Upper lobe of right lung (tissue), 1 donor: Measurements from ENCODE around the gene SPNS3. TPM values are rescaled to one million over a fixed set of nuclear protein-coding genes. Genes with fewer than 3 reads are reported as not detected.

Experiments
- ATAC-seq: fragments of 200-7000 bp; cut with Tn5 transposase; one replicate; pipeline ENCODE4 v1.9.1; 2020; ENCODE audit warnings: mild to moderate bottlenecking, moderate library complexity
- DNase-seq: peaks from one replicate; pipeline ENCODE4 v3.0.0-alpha.2; 2020
- H3K27ac ChIP-seq: fragments of 200-600 bp; one replicate; pipeline ENCODE4 v1.8.0; 2022
- H3K27me3 ChIP-seq: fragments of 200-600 bp; one replicate; pipeline ENCODE4 v1.8.0; 2022; ENCODE audit warnings: mild to moderate bottlenecking
- H3K36me3 ChIP-seq: fragments of 200-600 bp; one replicate; pipeline ENCODE4 v1.8.0; 2022
- H3K4me1 ChIP-seq: fragments of 200-600 bp; one replicate; pipeline ENCODE4 v1.8.0; 2022
- H3K4me3 ChIP-seq: fragments of 200-600 bp; one replicate; pipeline ENCODE4 v1.8.0; 2022; ENCODE audit warnings: mild to moderate bottlenecking
- H3K9me3 ChIP-seq: fragments of 200-600 bp; one replicate; pipeline ENCODE4 v1.8.0; 2022
- intact Hi-C: fragments of 100-400 bp; cut with DNase I; formaldehyde crosslinking; loops from one replicate; pipeline ENCODE4 v1.11.0; 2022
- total RNA-seq: library from RNA; stranded (reverse); fragmentation: NEBNext Ultra II Directional; extraction: Animal tissue kit (Norgen Biotek cat#: 25700); gene quantifications from one replicate; pipeline ENCODE4 v1.2.1, GENCODE V29; 2021
- TF ChIP-seq, protein P1 (sequence below): fragments of 200-600 bp; IDR thresholded peaks from one replicate; pipeline ENCODE4 v1.8.0; 2022; ENCODE audit warnings: antibody characterized with exemption
- donor health status: DM: no; HTN: yes; CAD: no; lungs with severe emphysema.

The SPNS3 gene
- total RNA-seq, 1 donor from 2014 or later, result 0.87 TPM

GRCh38 chr17:4469552-4469951, 35.8 kb downstream of the SPNS3 start:
- TF ChIP-seq, protein P1, sequence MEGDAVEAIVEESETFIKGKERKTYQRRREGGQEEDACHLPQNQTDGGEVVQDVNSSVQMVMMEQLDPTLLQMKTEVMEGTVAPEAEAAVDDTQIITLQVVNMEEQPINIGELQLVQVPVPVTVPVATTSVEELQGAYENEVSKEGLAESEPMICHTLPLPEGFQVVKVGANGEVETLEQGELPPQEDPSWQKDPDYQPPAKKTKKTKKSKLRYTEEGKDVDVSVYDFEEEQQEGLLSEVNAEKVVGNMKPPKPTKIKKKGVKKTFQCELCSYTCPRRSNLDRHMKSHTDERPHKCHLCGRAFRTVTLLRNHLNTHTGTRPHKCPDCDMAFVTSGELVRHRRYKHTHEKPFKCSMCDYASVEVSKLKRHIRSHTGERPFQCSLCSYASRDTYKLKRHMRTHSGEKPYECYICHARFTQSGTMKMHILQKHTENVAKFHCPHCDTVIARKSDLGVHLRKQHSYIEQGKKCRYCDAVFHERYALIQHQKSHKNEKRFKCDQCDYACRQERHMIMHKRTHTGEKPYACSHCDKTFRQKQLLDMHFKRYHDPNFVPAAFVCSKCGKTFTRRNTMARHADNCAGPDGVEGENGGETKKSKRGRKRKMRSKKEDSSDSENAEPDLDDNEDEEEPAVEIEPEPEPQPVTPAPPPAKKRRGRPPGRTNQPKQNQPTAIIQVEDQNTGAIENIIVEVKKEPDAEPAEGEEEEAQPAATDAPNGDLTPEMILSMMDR, result no peak
- Histone ChIP-seq H3K9me3 (no peaks in the 10 kb centered on the region), H3K27ac (no peak overlapping the region), H3K4me1 (no peaks in the 10 kb centered on the region), H3K27me3 (no peaks in the 10 kb centered on the region), H3K4me3 (no peak overlapping the region), H3K36me3 (no peaks in the 10 kb centered on the region)
- DNase-seq (no peak), ATAC-seq (no peak)
- intact Hi-C loops, result no loop called here

GRCh38 chr17:4472286-4472685, 38.5 kb downstream of the SPNS3 start:
- Histone ChIP-seq H3K36me3 (no peaks in the 10 kb centered on the region), H3K27me3 (no peaks in the 10 kb centered on the region), H3K4me3 (no peak overlapping the region), H3K4me1 (peaks cover 9% of the 10 kb centered on the region), H3K9me3 (no peaks in the 10 kb centered on the region), H3K27ac (no peak overlapping the region)
- DNase-seq (no peak), ATAC-seq (no peak)
- intact Hi-C loops, result no loop called here
- TF ChIP-seq, protein P1, result no peak

- ATAC-seq, result no peak
- H3K4me1 ChIP-seq, result peaks cover 9% of the 10 kb centered on the region
- DNase-seq, result no peak
- no peaks in the 10 kb centered on the region for H3K36me3 ChIP-seq
- intact Hi-C loops, result no loop called here
- TF ChIP-seq, protein P1, result no peak
- H3K27me3 ChIP-seq, result no peaks in the 10 kb centered on the region
- H3K9me3 ChIP-seq, result no peaks in the 10 kb centered on the region
- no peak overlapping the region for H3K4me3 ChIP-seq
- no peak overlapping the region for H3K27ac ChIP-seq
Observed at GRCh38 chr17:4474093-4474492, 40.4 kb downstream of the SPNS3 start.

DNA sequence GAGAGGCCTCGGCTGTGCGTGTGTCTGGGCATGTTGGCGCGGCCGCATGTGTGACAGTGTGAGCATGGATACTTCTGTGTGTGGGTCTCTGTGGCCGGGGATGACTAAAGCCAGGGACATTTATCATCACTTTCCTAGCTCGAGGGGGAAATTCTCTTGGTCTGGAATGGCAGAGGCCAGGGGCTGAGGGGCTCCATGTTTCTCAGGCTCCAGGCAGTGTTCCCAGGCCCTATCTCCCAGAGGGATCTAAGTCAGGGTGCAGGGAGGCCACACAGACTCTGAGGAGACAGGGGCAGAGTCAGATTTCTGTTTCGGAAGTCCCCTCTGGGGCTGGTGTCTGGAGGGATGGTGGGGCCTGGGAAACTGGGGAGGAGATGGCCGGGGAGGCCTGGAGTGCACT, 41.3 kb downstream of the SPNS3 start:
- Histone ChIP-seq H3K9me3 (no peaks in the 10 kb centered on the region), H3K36me3 (no peaks in the 10 kb centered on the region), H3K27ac (no peak overlapping the region), H3K4me1 (peaks cover 9% of the 10 kb centered on the region), H3K27me3 (no peaks in the 10 kb centered on the region), H3K4me3 (no peak overlapping the region)
- TF ChIP-seq, protein P1, result no peak
- ATAC-seq (no peak), DNase-seq (no peak)
- intact Hi-C loops, result no loop called here

- Histone ChIP-seq H3K27ac (no peak overlapping the region), H3K4me1 (peaks cover 9% of the 10 kb centered on the region), H3K9me3 (no peaks in the 10 kb centered on the region), H3K36me3 (no peaks in the 10 kb centered on the region), H3K27me3 (no peaks in the 10 kb centered on the region), H3K4me3 (no peak overlapping the region)
- TF ChIP-seq, protein P1, result no peak
- no peak for ATAC-seq
- DNase-seq, result no peak
- intact Hi-C loops, result no loop called here
Observed at GRCh38 chr17:4475463-4475862, 41.7 kb downstream of the SPNS3 start.

DNA sequence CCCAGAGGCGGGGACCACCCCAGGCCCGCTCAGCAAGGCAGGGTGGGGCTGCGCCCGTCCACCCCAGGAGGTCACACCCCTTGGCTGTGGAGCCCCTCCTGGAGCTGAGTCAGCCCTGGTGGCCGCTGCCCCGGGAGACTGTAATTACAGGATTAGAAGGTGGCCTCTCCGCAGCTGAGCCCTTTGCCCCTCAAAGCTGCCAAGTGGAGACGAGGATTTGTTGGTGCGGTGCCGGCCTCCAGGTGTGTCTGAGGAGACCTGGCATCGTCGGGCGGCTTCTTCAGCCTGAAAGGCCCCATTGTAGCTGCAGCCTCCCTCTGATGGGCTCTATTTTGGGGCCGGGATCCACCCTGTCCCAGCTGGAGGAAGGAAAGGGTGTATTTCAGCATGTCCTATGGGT, 42.3 kb downstream of the SPNS3 start:
- peaks cover 14% of the 10 kb centered on the region for H3K4me1 ChIP-seq
- H3K4me3 ChIP-seq, result no peak overlapping the region
- TF ChIP-seq, protein P1, result no peak
- H3K9me3 ChIP-seq, result no peaks in the 10 kb centered on the region
- ATAC-seq, result no peak
- DNase-seq, result no peak
- no peaks in the 10 kb centered on the region for H3K36me3 ChIP-seq
- no peaks in the 10 kb centered on the region for H3K27me3 ChIP-seq
- no peak overlapping the region for H3K27ac ChIP-seq
- intact Hi-C loops, result no loop called here
